ENCODE measurements around the gene RASA3. TPM values are rescaled to one million over a fixed set of nuclear protein-coding genes. Genes with fewer than 3 reads are reported as not detected.
"Not testable (repeated sequence)": the region's sequence is repeated elsewhere in the genome, so short reads cannot be mapped to it uniquely, and the experiment has no call there.

The RASA3 gene
- polyA plus RNA-seq, 1 experiment = 31.4 TPM

- no peak overlapping the region for H3K4me3 ChIP-seq (ENCODE audit: low read depth, low read length)
- ChIA-PET CTCF (interaction anchor here (0.8 kb wide), 1 partner anchor 16 kb away, joined by 3 read pairs; no protein-coding TSS in a partner anchor), POLR2A (no interaction called here)
- no peaks in the 10 kb centered on the region for H3K27me3 ChIP-seq (ENCODE audit: control insufficient read depth, insufficient read depth, low read length)
- TF ChIP-seq CTCF (IDR thresholded peaks at IDR 0.05; ENCODE audit: insufficient read depth, low read depth, low read length) = no peak
- no peak for DNase-seq (ENCODE audit: low read depth)
- no peaks in the 10 kb centered on the region; the same call in 1 of the 2 replicates for H3K36me3 ChIP-seq (ENCODE audit: control insufficient read depth, insufficient read depth, low read length)
Measured at GRCh38 chr13:114128348-114128623, 4.1 kb downstream of the RASA3 start.

- DNase-seq (ENCODE audit: low read depth) = no peak
- H3K36me3 ChIP-seq (ENCODE audit: control insufficient read depth, insufficient read depth, low read length) = no peaks in the 10 kb centered on the region; the same call in 1 of the 2 replicates
- no peak overlapping the region for H3K4me3 ChIP-seq (ENCODE audit: low read depth, low read length)
- TF ChIP-seq CTCF (IDR thresholded peaks at IDR 0.05; ENCODE audit: insufficient read depth, low read depth, low read length) = no peak
- ChIA-PET CTCF (interaction anchor here (0.8 kb wide), 1 partner anchor 15 kb away, joined by 3 read pairs; no protein-coding TSS in a partner anchor), POLR2A (interaction anchor here (0.6 kb wide), 1 partner anchor 90 kb away, joined by 4 read pairs; no protein-coding TSS in a partner anchor)
- H3K27me3 ChIP-seq (ENCODE audit: control insufficient read depth, insufficient read depth, low read length) = no peaks in the 10 kb centered on the region
Measured at GRCh38 chr13:114127473-114128347, 4.7 kb downstream of the RASA3 start.

GRCh38 chr13:114126789-114127472, 5.5 kb downstream of the RASA3 start:
- no peak for DNase-seq (ENCODE audit: low read depth)
- TF ChIP-seq CTCF (IDR thresholded peaks at IDR 0.05; ENCODE audit: insufficient read depth, low read depth, low read length) = no peak
- Histone ChIP-seq H3K4me3 (ENCODE audit: low read depth, low read length) (no peak overlapping the region), H3K27me3 (ENCODE audit: control insufficient read depth, insufficient read depth, low read length) (no peaks in the 10 kb centered on the region), H3K36me3 (ENCODE audit: control insufficient read depth, insufficient read depth, low read length) (no peaks in the 10 kb centered on the region; the same call in 1 of the 2 replicates)
- ChIA-PET POLR2A (no interaction called here), CTCF (interaction anchor here (1.1 kb wide), 1 partner anchor 54 kb away, joined by 4 read pairs; no protein-coding TSS in a partner anchor)

GRCh38 chr13:114126086-114126485, 6.3 kb downstream of the RASA3 start:
- not testable (repeated sequence) for H3K36me3 ChIP-seq (ENCODE audit: control insufficient read depth, insufficient read depth, low read length); H3K27me3 ChIP-seq (ENCODE audit: control insufficient read depth, insufficient read depth, low read length); H3K4me3 ChIP-seq (ENCODE audit: low read depth, low read length); DNase-seq (ENCODE audit: low read depth)
- CTCF ChIA-PET = interaction anchor here (1.1 kb wide), 1 partner anchor 55 kb away, joined by 4 read pairs; no protein-coding TSS in a partner anchor
- POLR2A ChIA-PET = interaction anchor here (0.5 kb wide), 2 partner anchors 27 to 132 kb away, joined by 3 to 7 read pairs; no protein-coding TSS in a partner anchor

- H3K4me3 ChIP-seq (ENCODE audit: low read depth, low read length) = no peak overlapping the region
- no peaks in the 10 kb centered on the region for H3K27me3 ChIP-seq (ENCODE audit: control insufficient read depth, insufficient read depth, low read length)
- H3K36me3 ChIP-seq (ENCODE audit: control insufficient read depth, insufficient read depth, low read length) = no peaks in the 10 kb centered on the region; the same call in 1 of the 2 replicates
- DNase-seq (ENCODE audit: low read depth) = no peak
- TF ChIP-seq CTCF (IDR thresholded peaks at IDR 0.05; ENCODE audit: insufficient read depth, low read depth, low read length) = no peak
- POLR2A ChIA-PET = interaction anchor here (0.5 kb wide), 1 partner anchor 26 kb away, joined by 7 read pairs; no protein-coding TSS in a partner anchor
- CTCF ChIA-PET = interaction anchor here (1.0 to 1.1 kb wide), 2 partner anchors 11 to 55 kb away, joined by 4 to 5 read pairs; no protein-coding TSS in a partner anchor
Measured at GRCh38 chr13:114125589-114125988, 6.8 kb downstream of the RASA3 start.

All from BJ (cell line).